Measurements from ENCODE around the gene APOD. TPM values are rescaled to one million over a fixed set of nuclear protein-coding genes. Genes with fewer than 3 reads are reported as not detected.

APOD gene
- total and polyA plus RNA-seq, 2 of the 8 experiments (the other 6 are each of a cell fraction or from before 2014, with no cell fraction given): not detected

GRCh38 chr3:195548501-195548900, 35.2 kb downstream of the APOD start:
- H3K4me2 ChIP-seq (ENCODE audit: insufficient read depth in 1 of 2, low read depth in 2 of 2, low read length in 2 of 2): peak overlapping the region; percentile 40 to 46; a peak in 3 of 4 replicates
- POLR2A ChIA-PET (ENCODE audit: partially characterized antibody): interaction anchor here (0.6 kb wide), 1 partner anchor 905 kb away, joined by 4 read pairs; no protein-coding TSS in a partner anchor

More at GRCh38 chr3:195548501-195548900, 35.2 kb downstream of the APOD start:
- Histone ChIP-seq H4K8ac (ENCODE audit: extremely low read depth, insufficient read depth, low read length) (no peak overlapping the region), H3K23me2 (ENCODE audit: low read depth, low read length) (peaks cover 1% of the 10 kb centered on the region), H3K9ac (replicated peaks in 1 of 4; ENCODE audit: extremely low read depth in 1 of 4, low read depth in 3 of 4, low read length in 3 of 4) (no peak overlapping the region), H3K36me3 (ENCODE audit: control insufficient read depth in 2 of 4, insufficient read depth in 4 of 4, low read length in 3 of 4) (no peaks in the 10 kb centered on the region), H2AK5ac (ENCODE audit: low read depth, low read length) (no peak overlapping the region), H2BK5ac (ENCODE audit: low read depth, low read length) (peak overlapping the region; percentile 11; the same call in 1 of the 2 replicates), H4K5ac (ENCODE audit: insufficient read length, low read depth, low read length) (no peak overlapping the region), H3K79me2 (ENCODE audit: control insufficient read depth in 1 of 2, insufficient read depth in 2 of 2, low read length in 2 of 2) (no peaks in the 10 kb centered on the region), H2BK12ac (ENCODE audit: low read depth, low read length) (0 out of 2 replicates have a peak overlapping the region, but pooled peaks have one; percentile 18), H4K20me1 (replicated peaks in 1 of 2; ENCODE audit: control insufficient read depth in 1 of 2, insufficient read depth in 2 of 2, low read length in 2 of 2) (no peaks in the 10 kb centered on the region), H3K4me1 (replicated peaks in 1 of 4; ENCODE audit: control insufficient read depth in 3 of 4, insufficient read depth in 4 of 4, low read length in 3 of 4) (peaks cover 2 to 14% (median 4%) of the 10 kb centered on the region in 4 experiments; a peak in 6 of 7 replicates), H3K9me3 (ENCODE audit: insufficient read depth in 2 of 2, low read depth in 1 of 2, low read length in 1 of 2) (no peaks in the 10 kb centered on the region), H3K23ac (ENCODE audit: insufficient read length) (no peak overlapping the region), H3K56ac (replicated peaks; ENCODE audit: insufficient read length, low read depth, low read length) (no peak overlapping the region), H4K91ac (replicated peaks; ENCODE audit: insufficient read length, low read length) (no peak overlapping the region), H3K27ac (ENCODE audit: low read depth, low read length) (no peak overlapping the region), H2AFZ (ENCODE audit: low read length) (no peak overlapping the region), H2BK20ac (ENCODE audit: low read length) (no peak overlapping the region), H3K18ac (ENCODE audit: extremely low read depth, low read length) (no peak overlapping the region), H3K4me3 (ENCODE audit: extremely low read depth in 1 of 4, insufficient read depth in 2 of 4, low read depth in 3 of 4, low read length in 4 of 4) (peak overlapping the region in 1 of 4 experiments; percentile 33; a peak in 2 of 8 replicates), H2BK120ac (replicated peaks; ENCODE audit: low read depth, low read length) (no peak overlapping the region), H3K79me1 (ENCODE audit: low read depth, low read length) (no peaks in the 10 kb centered on the region), H3K14ac (ENCODE audit: insufficient read length) (no peak overlapping the region), H3K27me3 (replicated peaks in 1 of 4; ENCODE audit: control insufficient read depth in 3 of 4, extremely low read depth in 1 of 4, insufficient read depth in 3 of 4, low read length in 3 of 4) (peaks cover 1 to 15% (median 13%) of the 10 kb centered on the region in 4 experiments; a peak in 6 of 7 replicates), H2BK15ac (ENCODE audit: low read length) (no peak overlapping the region), H3K4ac (replicated peaks; ENCODE audit: insufficient read length, low read depth, low read length) (no peak overlapping the region)
- CTCF ChIA-PET (ENCODE audit: partially characterized antibody): interaction anchor here (0.7 to 1.4 kb wide), 2 partner anchors 10 to 30 kb away, joined by 3 to 6 read pairs; no protein-coding TSS in a partner anchor
- no peak for DNase-seq (ENCODE audit: low read depth in 1 of 2, low spot score in 2 of 2)
- FAIRE-seq: no peak
- TF ChIP-seq ATF2 (IDR thresholded peaks at IDR 0.05; ENCODE audit: low read length): no peak
- no peak for TF ChIP-seq POU5F1 (IDR thresholded peaks at IDR 0.05; ENCODE audit: low read depth, low read length)
- TF ChIP-seq TAF7 (optimal IDR thresholded peaks at IDR 0.05; ENCODE audit: borderline replicate concordance, low read depth, low read length): no peak
- TF ChIP-seq TCF12 (IDR thresholded peaks at IDR 0.05; ENCODE audit: low read depth, low read length): no peak
- TF ChIP-seq FOSL1 (IDR thresholded peaks at IDR 0.05; ENCODE audit: insufficient read depth, low read depth, low read length): no peak
- TF ChIP-seq E2F6 (IDR thresholded peaks at IDR 0.05): no peak
- no peak for TF ChIP-seq CBX8 (IDR thresholded peaks at IDR 0.05; ENCODE audit: borderline replicate concordance, low read depth, low read length)
- TF ChIP-seq MAFK (IDR thresholded peaks at IDR 0.05; ENCODE audit: low read depth, low read length): no peak
- no peak for TF ChIP-seq SP2 (IDR thresholded peaks at IDR 0.05; ENCODE audit: low read length)
